K562 (cell line): Measurements from ENCODE around the gene DSEL. TPM values are rescaled to one million over a fixed set of nuclear protein-coding genes. Genes with fewer than 3 reads are reported as not detected.

Source experiments
- ATAC-seq: fragments of 200-7000 bp; cut with Tn5 transposase; 3 replicates; pipeline ENCODE4 v1.9.1; 2020; ENCODE audit warnings: moderate library complexity
- BruUV-seq: library from RNA; stranded (reverse); fragments of 400-500 nt; replicated peaks from 2 replicates; lab custom pipeline; 2021; lab: Mats Ljungman, UMichigan
- CTCF ChIA-PET: fragments of 300-600 bp; formaldehyde crosslinking; extraction: SDS; loops from one replicate; lab custom pipeline; 2021; ENCODE audit warnings: low intra/inter-chr PET ratio; lab: Yijun Ruan, JAX
- POLR2A ChIA-PET: fragments of 300-600, 350-650 bp; sonication (Branson Sonifier 250); formaldehyde crosslinking; extraction: SDS; loops from one replicate; lab custom pipeline; 2021; ENCODE audit warnings: antibody characterized with exemption, inconsistent platforms; lab: Yijun Ruan, JAX
- DNase-seq, 4 experiments: peaks; one replicate each; pipeline versions ENCODE4 v3.0.0 to v3.0.0-alpha.2; 2011 to 2018; ENCODE audit warnings: low spot score in 3 of 4, mixed read lengths in 3 of 4; ENCODE audit errors: extremely low read depth in 1 of 4
- FAIRE-seq: peaks from 2 replicates; lab custom pipeline; 2011; peaks lifted over from hg19 to GRCh38; lab: Jason Lieb, UNC
- H2AFZ ChIP-seq: 2 replicates; pipeline ENCODE4 v1.6.0; 2011; ENCODE audit warnings: low read depth, low read length, control low read depth, inconsistent platforms
- H3K27ac ChIP-seq: fragments of 200-600 bp; 3 replicates; pipeline ENCODE4 v1.8.0; 2011; ENCODE audit warnings: low read depth, mild to moderate bottlenecking, control low read depth, inconsistent platforms, low read length, moderate library complexity, mixed read lengths; ENCODE audit errors: extremely low read depth
- H3K27me3 ChIP-seq, 2 experiments: fragments of 300-600 bp in 1 of 2; 2 replicates in 1 of 2; 3 replicates in 1 of 2; pipeline versions ENCODE4 v1.6.0 to v1.8.0; 2011; ENCODE audit warnings: inconsistent platforms in 2 of 2, low read length in 2 of 2, mild to moderate bottlenecking in 1 of 2, mixed read lengths in 1 of 2, moderate library complexity in 1 of 2; ENCODE audit not compliant: control insufficient read depth in 2 of 2, insufficient read depth in 2 of 2
- H3K36me3 ChIP-seq: fragments of 300-600 bp; 3 replicates; pipeline ENCODE4 v1.8.0; 2011; ENCODE audit warnings: mild to moderate bottlenecking, low read length, inconsistent platforms; ENCODE audit not compliant: control insufficient read depth, insufficient read depth
- H3K4me1 ChIP-seq, 2 experiments: fragments of 200-600 bp in 1 of 2; replicated peaks in 1 of 2; 2 replicates in 1 of 2; 3 replicates in 1 of 2; pipeline versions ENCODE4 v1.5.1 to v1.8.0; 2011; ENCODE audit warnings: inconsistent platforms in 2 of 2, low read length in 2 of 2, mild to moderate bottlenecking in 1 of 2, mixed read lengths in 1 of 2, moderate library complexity in 1 of 2; ENCODE audit not compliant: control insufficient read depth in 2 of 2, insufficient read depth in 2 of 2
- H3K4me2 ChIP-seq: 2 replicates; pipeline ENCODE4 v1.6.1; 2011; ENCODE audit warnings: low read length, control low read depth, inconsistent platforms, mixed read lengths; ENCODE audit not compliant: insufficient read depth
- H3K4me3 ChIP-seq: fragments of 200-600 bp; sonication (generic), shearing (Covaris generic); 2 replicates; pipeline ENCODE4 v1.5.1; 2016; ENCODE audit warnings: control low read depth, inconsistent platforms
- H3K79me2 ChIP-seq: fragments of 200-600 bp; 3 replicates; pipeline ENCODE4 v1.8.0; 2011; ENCODE audit warnings: low read length, inconsistent platforms; ENCODE audit not compliant: control insufficient read depth, insufficient read depth
- H3K9ac ChIP-seq, 2 experiments: 2 replicates each; pipeline versions ENCODE4 v1.6.0 to v1.6.1; 2011; ENCODE audit warnings: low read depth in 2 of 2, low read length in 2 of 2, control low read depth in 1 of 2, inconsistent platforms in 1 of 2, mild to moderate bottlenecking in 1 of 2, mixed read lengths in 1 of 2; ENCODE audit not compliant: insufficient read depth in 1 of 2
- H3K9me1 ChIP-seq: one replicate; pipeline ENCODE4 v1.6.0; 2011; ENCODE audit warnings: inconsistent platforms, mild to moderate bottlenecking, low read length, moderate library complexity; ENCODE audit not compliant: control insufficient read depth, insufficient read depth
- H3K9me3 ChIP-seq: replicated peaks from 2 replicates; pipeline ENCODE4 v1.5.1; 2011; ENCODE audit warnings: low read depth, low read length, inconsistent platforms; ENCODE audit not compliant: control insufficient read depth, insufficient read depth
- H4K20me1 ChIP-seq: replicated peaks from 2 replicates; pipeline ENCODE4 v1.6.1; 2011; ENCODE audit warnings: low read length, inconsistent platforms, mixed read lengths; ENCODE audit not compliant: control insufficient read depth, insufficient read depth
- ELF4 ChIP-seq: fragments of 450-650 bp; formaldehyde crosslinking; IDR thresholded peaks from 2 replicates; pipeline ENCODE4 v1.4.0; 2022; ENCODE audit warnings: missing genetic modification characterization
- ERF ChIP-seq: fragments of 450-650 bp; formaldehyde crosslinking; IDR thresholded peaks from 2 replicates; pipeline ENCODE4 v1.4.0; 2020; ENCODE audit warnings: mild to moderate bottlenecking, mixed read lengths
- ETV6 ChIP-seq, 3 experiments: fragments of 150-350 bp in 1 of 3; sonication (generic) in 1 of 3; formaldehyde crosslinking in 1 of 3; IDR thresholded peaks; 2 replicates each; pipeline versions ENCODE4 v1.6.1 to v1.8.0; 2014 to 2022; ENCODE audit warnings: borderline replicate concordance in 2 of 3, low read depth in 2 of 3, antibody characterized with exemption in 1 of 3, low read length in 1 of 3, mild to moderate bottlenecking in 1 of 3, missing genetic modification reagents in 1 of 3
- GTF2B ChIP-seq: IDR thresholded peaks from 2 replicates; pipeline ENCODE4 v1.6.1; 2011; ENCODE audit not compliant: insufficient read length; ENCODE audit errors: extremely low read depth
- KLF1 ChIP-seq: fragments of 450-650 bp; IDR thresholded peaks from 2 replicates; pipeline ENCODE4 v1.6.1; 2016; ENCODE audit warnings: missing genetic modification characterization, missing compliant biosample characterization
- MYC ChIP-seq, 2 experiments: fragments of 250-450 bp in 1 of 2; sonication (Bioruptor Pico) in 1 of 2; IDR thresholded peaks; 2 replicates each; pipeline versions ENCODE4 v1.5.1 to v1.6.1; 2012 to 2021; ENCODE audit warnings: low read depth in 2 of 2, borderline replicate concordance in 1 of 2, improper control_type of control experiment in 1 of 2, low read length in 1 of 2, mild to moderate bottlenecking in 1 of 2, moderate library complexity in 1 of 2
- NCOA1 ChIP-seq: fragments of 450-650 bp; IDR thresholded peaks from 2 replicates; pipeline ENCODE4 v1.6.1; 2016; ENCODE audit warnings: low read depth
- NFXL1 ChIP-seq: fragments of 450-650 bp; formaldehyde crosslinking; IDR thresholded peaks from 2 replicates; pipeline ENCODE4 v1.4.0; 2021; ENCODE audit warnings: mild to moderate bottlenecking
- NRF1 ChIP-seq, 2 experiments: fragments of 450-650 bp; IDR thresholded peaks in 1 of 2; conservative IDR thresholded peaks in 1 of 2; 2 replicates each; pipeline ENCODE4 v1.6.1; 2014; ENCODE audit warnings: mild to moderate bottlenecking in 2 of 2
- POLR2A ChIP-seq: fragments of 450-650 bp; conservative IDR thresholded peaks from 2 replicates; pipeline ENCODE4 v1.6.1; 2016
- PRPF4 ChIP-seq: fragments of 200-400 bp; formaldehyde crosslinking; IDR thresholded peaks from one replicate; pipeline ENCODE4 v1.6.1; 2017; ENCODE audit warnings: low read length, low read depth, mild to moderate bottlenecking; ENCODE audit not compliant: insufficient read depth, poor library complexity, severe bottlenecking
- RCOR1 ChIP-seq, 2 experiments: IDR thresholded peaks; 2 replicates each; pipeline ENCODE4 v1.6.1; 2012; ENCODE audit warnings: low read depth in 2 of 2, low read length in 2 of 2, borderline replicate concordance in 1 of 2, improper control_type of control experiment in 1 of 2
- RFX5 ChIP-seq: IDR thresholded peaks from 2 replicates; pipeline ENCODE4 v1.6.1; 2011; ENCODE audit warnings: low read depth, mild to moderate bottlenecking, improper control_type of control experiment, low read length
- TAF1 ChIP-seq: IDR thresholded peaks from 2 replicates; pipeline ENCODE4 v1.6.1; 2011; ENCODE audit warnings: mild to moderate bottlenecking, low read length, moderate library complexity; ENCODE audit not compliant: insufficient read depth, control insufficient read depth, severe bottlenecking; ENCODE audit errors: extremely low read depth
- TEAD4 ChIP-seq, 2 experiments: sonication (generic) in 1 of 2; formaldehyde crosslinking in 1 of 2; IDR thresholded peaks; 2 replicates each; pipeline versions ENCODE4 v1.6.1 to v1.8.0; 2012 to 2022; ENCODE audit warnings: borderline replicate concordance in 1 of 2, inconsistent platforms in 1 of 2, low read length in 1 of 2, mild to moderate bottlenecking in 1 of 2, missing genetic modification reagents in 1 of 2
- YY1 ChIP-seq, 3 experiments: IDR thresholded peaks; 2 replicates each; pipeline ENCODE4 v1.6.1; 2011; ENCODE audit warnings: low read length in 2 of 3, mild to moderate bottlenecking in 2 of 3, moderate library complexity in 2 of 3, borderline replicate concordance in 1 of 3, control low read depth in 1 of 3, low read depth in 1 of 3; ENCODE audit not compliant: insufficient read depth in 3 of 3, insufficient replicate concordance in 2 of 3, control insufficient read depth in 1 of 3, insufficient read length in 1 of 3; ENCODE audit errors: extremely low read depth in 1 of 3
- ZNF311 ChIP-seq: fragments of 250-450 bp; sonication (Bioruptor Pico); IDR thresholded peaks from 2 replicates; pipeline ENCODE4 v1.4.0; 2020; ENCODE audit warnings: mild to moderate bottlenecking, moderate library complexity
- ZNF76 ChIP-seq: fragments of 250-450 bp; sonication (Bioruptor Pico); IDR thresholded peaks from 2 replicates; pipeline ENCODE4 v1.4.0; 2020; ENCODE audit warnings: mild to moderate bottlenecking, moderate library complexity, borderline replicate concordance
- WGBS: fragments of 100-300 bp; shearing (Covaris generic); methylation state at CpG from one replicate; pipeline ENCODE4 v1.1.6; 2016; ENCODE audit warnings: low coverage, mixed read lengths; ENCODE audit not compliant: insufficient coverage; ENCODE audit errors: missing lambda C conversion rate; 5-methylcytosine and 5-hydroxymethylcytosine counted together
- in situ Hi-C: fragments of 300-500 bp; cut with MboI; formaldehyde crosslinking; loops from 4 replicates; pipeline ENCODE4 v1.15.0; 2018; ENCODE audit warnings: inconsistent platforms, mixed read lengths
- intact Hi-C: fragments of 100-400 bp; cut with micrococcal nuclease; formaldehyde crosslinking; loops from 2 replicates; pipeline ENCODE4 v1.14.2; 2022
- polyA plus RNA-seq, 8 experiments: library from polyadenylated mRNA; depleted of rRNA in 4 of 8; stranded (reverse) in 5 of 8; unstranded in 3 of 8; fragments of >200 nt; fragmentation: Nextera tagmentation in 2 of 8; fragmentation: Illumina TruSeq in 1 of 8; extraction: Ambion mirVana in 2 of 8; extraction: Trizol in 1 of 8; gene quantifications; 2 replicates each; pipeline versions ENCODE4 v1.2.1 to v1.2.3, GENCODE V29; 2011 to 2014; ENCODE audit warnings: inconsistent platforms in 1 of 8, missing spikeins in 1 of 8
- total RNA-seq, 7 experiments: library from RNA; depleted of rRNA in 6 of 7; stranded (reverse); fragments of >200 nt in 6 of 7; fragmentation: Illumina TruSeq in 2 of 7; extraction: Trizol in 2 of 7; gene quantifications; 2 replicates each; pipeline versions ENCODE4 v1.2.1 to v1.2.3, GENCODE V29; 2011 to 2021; ENCODE audit warnings: low replicate concordance in 1 of 7
- TF ChIP-seq, protein P1 (sequence below): fragments of 450-650 bp; IDR thresholded peaks from 2 replicates; pipeline ENCODE4 v1.6.1; 2014; ENCODE audit warnings: low read depth, mild to moderate bottlenecking, moderate library complexity, borderline replicate concordance

The DSEL gene
- total and polyA plus RNA-seq, 9 of the 15 experiments (the other 6 are each of a cell fraction or from before 2014, with no cell fraction given): under 0.01 to 0.04 (median 0.01) TPM; not detected in 3

DNA sequence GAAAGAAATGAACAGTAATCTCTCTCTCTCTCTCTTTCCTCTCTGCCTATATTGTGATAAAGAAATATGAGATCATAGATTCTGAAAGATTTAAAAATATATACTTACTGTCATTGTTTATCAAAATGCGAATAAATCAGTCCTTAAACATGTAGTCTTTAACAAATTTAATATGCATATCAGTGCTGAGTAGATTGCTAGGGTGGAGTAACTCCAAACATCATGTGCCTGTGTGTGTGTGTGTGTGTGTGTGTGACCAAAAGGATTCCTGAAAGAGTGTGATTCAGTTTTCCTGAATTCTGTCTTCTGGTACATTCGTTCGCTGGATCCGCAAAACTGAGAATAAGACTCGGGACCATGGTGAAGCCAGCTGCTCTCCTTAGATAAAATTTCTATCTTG lies 24.0 kb upstream of the DSEL start (continued):
- TF ChIP-seq RCOR1 (IDR thresholded peaks at IDR 0.05; ENCODE audit: borderline replicate concordance in 1 of 2, low read depth in 2 of 2, low read length in 2 of 2) (no peak), NFXL1 (CRISPR knock-in tag) (no peak), NRF1 (conservative IDR thresholded peaks at IDR 0.05 in 1 of 2, IDR thresholded peaks at IDR 0.05 in 1 of 2) (no peak), TAF1 (no peak), ZNF76 (CRISPR knock-in tag) (no peak)

DNA sequence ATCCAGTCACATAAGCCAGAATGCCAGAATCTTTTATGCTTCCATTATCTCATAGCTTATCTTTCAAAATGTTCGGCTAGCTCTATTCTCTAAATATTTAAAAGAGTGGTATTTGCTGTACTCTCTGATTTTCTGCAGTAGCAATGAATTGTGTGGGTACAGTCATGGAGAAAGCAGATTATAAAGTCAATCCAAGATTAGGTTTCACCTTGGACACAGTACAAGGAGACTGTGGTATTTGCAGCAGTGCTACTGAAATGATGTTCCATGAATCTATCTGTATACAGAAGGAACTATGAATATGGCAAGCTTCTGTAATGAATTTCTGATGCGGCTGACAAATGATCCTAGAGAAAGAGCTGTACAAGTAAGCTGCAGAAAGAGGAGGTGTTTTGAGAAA lies 15.4 kb upstream of the DSEL start:
- DNase-seq (no peak), ATAC-seq (no peak), FAIRE-seq (no peak)
- WGBS: 0% methylated on average over 2 of the region's 2 CpGs
- ChIA-PET POLR2A (no interaction called here), CTCF (no interaction called here)
- in situ Hi-C loops (no loop called here), intact Hi-C loops (no loop called here)
- Histone ChIP-seq H2AFZ (no peak overlapping the region), H3K79me2 (no peaks in the 10 kb centered on the region), H3K36me3 (no peaks in the 10 kb centered on the region), H3K9me1 (no peaks in the 10 kb centered on the region), H4K20me1 (no peaks in the 10 kb centered on the region), H3K9ac (no peak overlapping the region), H3K27me3 (no peaks in the 10 kb centered on the region), H3K4me1 (no peaks in the 10 kb centered on the region), H3K9me3 (no peaks in the 10 kb centered on the region), H3K27ac (no peak overlapping the region), H3K4me2 (no peak overlapping the region), H3K4me3 (no peak overlapping the region)
- TF ChIP-seq, protein P1, sequence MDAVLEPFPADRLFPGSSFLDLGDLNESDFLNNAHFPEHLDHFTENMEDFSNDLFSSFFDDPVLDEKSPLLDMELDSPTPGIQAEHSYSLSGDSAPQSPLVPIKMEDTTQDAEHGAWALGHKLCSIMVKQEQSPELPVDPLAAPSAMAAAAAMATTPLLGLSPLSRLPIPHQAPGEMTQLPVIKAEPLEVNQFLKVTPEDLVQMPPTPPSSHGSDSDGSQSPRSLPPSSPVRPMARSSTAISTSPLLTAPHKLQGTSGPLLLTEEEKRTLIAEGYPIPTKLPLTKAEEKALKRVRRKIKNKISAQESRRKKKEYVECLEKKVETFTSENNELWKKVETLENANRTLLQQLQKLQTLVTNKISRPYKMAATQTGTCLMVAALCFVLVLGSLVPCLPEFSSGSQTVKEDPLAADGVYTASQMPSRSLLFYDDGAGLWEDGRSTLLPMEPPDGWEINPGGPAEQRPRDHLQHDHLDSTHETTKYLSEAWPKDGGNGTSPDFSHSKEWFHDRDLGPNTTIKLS: no peak
- TF ChIP-seq ERF (CRISPR knock-in tag) (no peak), PRPF4 (no peak), NCOA1 (no peak), MYC (IDR thresholded peaks at IDR 0.05; ENCODE audit: low read depth, low read length) (no peak), MYC (CRISPR knock-in tag; IDR thresholded peaks at IDR 0.05; ENCODE audit: borderline replicate concordance, low read depth) (no peak), RFX5 (no peak), POLR2A (no peak), ELF4 (CRISPR knock-in tag) (no peak), TEAD4 (IDR thresholded peaks at IDR 0.05; ENCODE audit: low read length) (no peak), TEAD4 (CRISPR knock-in tag; IDR thresholded peaks at IDR 0.05; ENCODE audit: borderline replicate concordance) (no peak), GTF2B (no peak), ZNF311 (no peak), YY1 (IDR thresholded peaks at IDR 0.05; ENCODE audit: borderline replicate concordance in 1 of 3, control insufficient read depth in 1 of 3, extremely low read depth in 1 of 3, insufficient read depth in 3 of 3, insufficient read length in 1 of 3, insufficient replicate concordance in 2 of 3, low read depth in 1 of 3, low read length in 2 of 3) (no peak), KLF1 (tag) (no peak), ETV6 (IDR thresholded peaks at IDR 0.05; ENCODE audit: borderline replicate concordance in 1 of 2, low read depth in 2 of 2, low read length in 1 of 2) (no peak), ETV6 (CRISPR knock-in tag; IDR thresholded peaks at IDR 0.05; ENCODE audit: borderline replicate concordance) (no peak)
- BruUV-seq: no TSS peak
